Activated CD4-positive, CD25-positive, alpha-beta regulatory T cell treated with anti-CD3 and anti-CD28 coated beads, Interleukin-2, amount 50 U/mL, for 72 hours (primary cell): ENCODE data around the gene COL9A3.

ENCODE experiments used
- DNase-seq: peaks from one replicate; pipeline ENCODE4 v3.0.0; 2021

Gene COL9A3

DNA sequence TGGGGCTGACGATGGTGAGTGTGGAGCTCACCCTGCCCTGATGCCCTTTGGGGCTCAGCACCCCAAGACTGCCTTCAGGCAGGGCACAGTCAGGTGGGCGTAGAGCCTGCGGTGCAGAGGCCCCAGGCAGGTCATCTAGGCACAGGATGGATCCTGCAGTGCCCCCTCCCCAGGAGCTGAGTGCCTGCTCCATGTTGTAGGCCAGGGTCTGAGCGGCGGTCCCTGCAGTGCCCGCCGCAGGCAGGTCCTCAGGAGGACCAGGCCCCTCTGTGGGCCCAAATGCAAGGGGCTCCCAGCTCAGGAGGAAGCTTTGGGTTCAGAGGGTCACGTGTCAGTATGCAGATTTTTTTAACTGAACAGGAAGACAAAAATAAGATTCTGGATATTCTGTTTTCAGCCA, 17.8 kb upstream of the COL9A3 start:
- DNase-seq, result no peak

DNA sequence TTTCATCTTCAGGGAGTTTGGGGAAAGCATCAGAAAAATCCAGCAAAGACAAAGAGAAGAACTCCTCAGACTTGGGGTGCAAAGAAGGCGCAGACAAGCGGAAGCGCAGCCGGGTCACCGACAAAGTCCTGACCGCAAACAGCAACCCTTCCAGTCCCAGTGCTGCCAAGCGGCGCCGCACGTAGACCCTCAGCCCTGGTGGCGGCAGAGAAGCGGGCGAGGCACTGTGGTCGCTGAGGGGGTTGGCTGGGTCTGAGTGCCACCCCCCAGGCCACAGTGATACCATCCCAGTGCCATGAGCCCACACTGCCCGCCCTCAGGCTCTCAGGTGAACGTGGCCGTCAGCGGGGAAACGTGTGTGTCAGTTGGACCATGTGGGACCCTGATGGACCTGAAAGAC, 17.4 kb upstream of the COL9A3 start:
- no peak for DNase-seq

DNA sequence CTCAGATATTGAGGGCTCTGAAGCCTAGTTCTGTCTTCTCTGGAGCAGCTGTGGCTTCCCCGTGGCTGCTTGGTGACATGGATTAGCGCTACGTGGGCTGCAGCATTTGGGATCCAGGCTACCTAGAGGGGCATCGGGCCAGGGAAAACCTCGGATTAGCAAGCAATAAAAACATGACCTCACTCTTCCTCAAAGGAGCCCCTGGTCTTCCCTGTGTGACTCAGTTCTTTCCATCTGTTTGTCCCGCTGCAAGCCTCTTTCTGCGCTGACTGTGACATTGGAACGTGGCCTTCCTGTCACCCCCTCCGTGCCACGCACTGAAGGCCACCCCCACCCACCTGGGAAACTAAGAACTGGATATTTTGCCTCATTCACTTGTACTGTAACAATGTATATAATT, 17.0 kb upstream of the COL9A3 start:
- DNase-seq, result no peak

DNA sequence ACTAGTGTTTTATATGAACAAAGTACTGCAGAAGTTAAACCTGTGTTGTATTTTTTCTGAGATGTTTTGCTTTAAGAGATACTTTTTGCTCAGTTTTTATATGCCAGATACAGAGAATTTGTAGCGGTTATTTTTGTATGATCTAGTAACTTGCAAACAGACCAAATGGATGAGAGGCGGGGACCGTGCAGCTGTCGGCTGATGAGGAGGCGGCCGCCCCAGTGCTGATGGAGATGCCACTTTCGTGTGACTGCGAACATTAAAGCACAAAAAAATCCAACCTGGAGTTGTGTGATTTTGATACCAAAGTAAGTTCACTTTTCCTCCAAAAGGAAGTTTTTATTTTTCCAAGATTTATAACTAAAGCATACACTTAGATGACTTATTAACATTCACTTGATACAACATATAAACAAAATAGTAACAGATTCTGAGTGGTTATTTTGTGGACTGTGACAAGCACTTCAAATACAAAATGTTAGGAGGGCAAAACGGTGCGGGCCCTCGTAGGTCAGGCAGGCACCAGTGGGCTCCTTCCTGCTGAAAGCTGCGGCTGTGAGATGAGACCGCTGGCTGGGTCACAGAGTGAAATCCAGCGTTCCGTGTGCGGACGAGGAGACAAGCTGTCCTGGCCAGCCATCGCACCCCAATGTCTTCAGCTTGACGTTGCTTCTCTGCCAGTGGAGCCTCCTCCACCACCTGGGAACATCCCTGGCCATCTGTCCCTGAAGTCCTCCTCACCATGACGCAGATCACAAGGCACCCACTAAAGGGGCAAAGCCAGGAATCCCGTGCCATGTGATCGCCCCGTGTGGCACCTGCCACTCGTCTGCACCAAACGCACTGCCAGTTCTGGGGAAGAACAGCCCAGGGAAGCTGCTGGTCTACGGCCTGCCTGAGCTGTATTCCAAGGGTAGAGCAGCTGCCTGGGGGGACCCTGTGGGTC, 16.3 kb upstream of the COL9A3 start:
- DNase-seq, result no peak

DNA sequence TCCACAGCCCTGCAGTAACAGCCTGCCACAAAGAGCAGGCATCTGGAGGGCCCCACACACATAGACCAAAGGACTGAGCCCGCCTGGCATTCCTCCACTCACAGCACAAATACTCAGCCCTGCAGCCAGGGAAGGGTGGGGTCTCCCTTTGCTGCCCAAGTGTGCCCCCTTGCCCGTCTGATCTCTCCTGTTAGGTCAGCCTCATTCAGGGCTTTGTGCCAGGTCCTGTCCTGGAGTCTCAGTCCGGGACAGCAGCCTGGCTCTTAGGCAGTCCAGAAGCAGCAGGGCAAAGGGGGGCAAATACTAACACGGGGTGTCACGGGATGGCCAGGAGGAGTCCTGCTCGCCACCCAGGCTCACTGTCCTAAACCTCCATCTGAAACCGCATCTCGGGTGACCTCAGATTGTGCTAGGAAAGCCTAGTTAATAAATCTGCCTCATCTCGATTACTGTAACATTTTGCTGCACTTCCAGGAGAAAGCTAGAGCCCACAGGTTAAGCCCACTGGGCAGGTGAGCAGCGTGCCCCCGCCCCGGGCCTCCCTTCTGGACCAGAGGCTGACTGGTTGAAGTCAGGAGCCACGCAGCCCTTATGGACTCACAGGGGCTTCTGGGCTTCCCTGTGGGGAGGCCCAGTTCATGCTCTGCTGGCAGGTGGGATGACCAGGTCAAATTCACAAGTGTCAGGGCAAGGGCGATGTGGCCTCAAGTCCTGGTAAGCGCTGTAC, 15.4 kb upstream of the COL9A3 start:
- DNase-seq, result no peak

DNA sequence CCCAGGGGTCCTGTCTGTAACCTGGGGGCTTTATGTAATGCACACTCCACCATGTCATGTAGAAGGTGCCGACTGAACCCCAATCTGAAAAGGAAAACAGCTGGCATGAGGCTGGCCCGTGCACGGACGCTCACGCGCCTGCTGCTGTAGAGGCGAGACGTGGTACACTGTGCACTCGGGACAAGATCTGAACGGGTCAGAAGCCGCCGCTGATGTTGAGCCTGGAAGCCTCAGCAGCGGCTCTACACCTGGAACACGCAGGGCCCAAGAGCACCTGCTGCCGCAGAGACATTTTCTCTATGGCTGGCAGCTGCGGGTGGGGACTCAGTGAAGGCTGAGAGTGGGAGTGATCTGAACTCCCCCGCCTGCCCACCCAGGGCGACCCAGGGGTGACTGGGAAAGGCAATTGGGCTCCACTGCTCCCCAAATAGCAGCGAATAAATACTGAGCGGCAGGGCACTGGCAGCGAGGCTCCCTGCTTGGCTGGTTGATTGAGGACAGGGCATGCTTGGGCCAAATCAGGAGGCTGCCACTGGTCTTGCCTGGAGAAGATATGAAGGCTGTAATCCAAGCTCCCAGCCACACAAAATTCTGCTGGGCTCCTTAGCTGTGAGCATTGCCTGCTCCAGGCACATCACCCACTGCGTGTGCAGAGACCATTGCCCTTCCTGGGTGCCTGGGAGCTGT, 14.7 kb upstream of the COL9A3 start:
- no peak for DNase-seq

DNA sequence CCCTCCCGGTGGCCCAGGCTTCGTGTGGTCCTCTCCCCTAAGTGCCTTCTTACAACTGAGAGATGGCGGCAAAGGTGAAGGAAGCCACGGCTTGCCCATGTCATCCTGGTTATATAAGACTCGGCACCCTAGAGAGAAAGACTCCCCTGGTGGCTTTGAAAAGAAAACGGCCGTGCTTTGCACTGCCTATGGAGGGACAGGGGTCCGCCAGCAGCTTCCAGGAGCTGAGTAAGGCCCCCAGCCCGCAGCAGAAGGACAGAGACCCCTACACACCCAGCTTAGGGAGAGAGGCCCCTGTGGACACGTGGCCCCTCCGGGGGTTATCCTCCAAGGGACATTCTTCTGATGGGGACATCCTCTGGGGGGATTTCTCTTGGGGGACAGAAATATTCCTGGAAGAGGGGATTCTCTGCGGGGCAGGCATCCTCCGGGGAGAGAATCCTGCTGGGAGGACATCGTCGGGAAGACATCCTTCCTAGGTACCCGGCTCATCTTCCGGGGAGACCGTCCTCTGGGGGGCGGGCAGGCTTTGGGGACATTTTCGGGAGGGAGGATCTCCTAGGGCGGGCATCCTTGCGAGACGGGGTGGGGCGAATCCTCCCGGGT, 12.7 kb upstream of the COL9A3 start:
- no peak for DNase-seq

DNA sequence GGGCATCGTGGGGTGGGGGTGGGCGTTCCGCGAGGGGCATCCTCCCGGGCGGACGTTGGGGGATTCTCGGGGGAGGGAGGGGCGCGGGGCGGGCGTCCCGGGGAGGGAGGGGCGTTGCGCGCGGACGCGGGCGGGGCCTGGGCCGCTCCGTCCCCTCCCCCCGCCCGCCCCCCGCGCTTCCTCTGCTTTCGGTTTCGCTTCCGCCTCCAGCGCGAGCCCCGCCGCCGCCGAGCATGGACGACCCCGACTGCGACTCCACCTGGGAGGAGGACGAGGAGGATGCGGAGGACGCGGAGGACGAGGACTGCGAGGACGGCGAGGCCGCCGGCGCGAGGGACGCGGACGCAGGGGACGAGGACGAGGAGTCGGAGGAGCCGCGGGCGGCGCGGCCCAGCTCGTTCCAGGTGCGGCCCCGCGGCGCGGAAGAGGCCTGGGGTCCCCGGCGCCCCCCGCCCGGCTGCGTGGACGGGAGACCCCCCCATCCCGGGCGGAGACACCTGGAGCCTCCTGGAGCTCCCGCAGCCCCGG, 12.2 kb upstream of the COL9A3 start, which contains the start of gene OGFR:
OGFR (plus strand) TSS at position 209 of the 528 bp plus-strand sequence; CDS start at position 234, 25 bp downstream.
- peak; percentile 71 for DNase-seq

DNA sequence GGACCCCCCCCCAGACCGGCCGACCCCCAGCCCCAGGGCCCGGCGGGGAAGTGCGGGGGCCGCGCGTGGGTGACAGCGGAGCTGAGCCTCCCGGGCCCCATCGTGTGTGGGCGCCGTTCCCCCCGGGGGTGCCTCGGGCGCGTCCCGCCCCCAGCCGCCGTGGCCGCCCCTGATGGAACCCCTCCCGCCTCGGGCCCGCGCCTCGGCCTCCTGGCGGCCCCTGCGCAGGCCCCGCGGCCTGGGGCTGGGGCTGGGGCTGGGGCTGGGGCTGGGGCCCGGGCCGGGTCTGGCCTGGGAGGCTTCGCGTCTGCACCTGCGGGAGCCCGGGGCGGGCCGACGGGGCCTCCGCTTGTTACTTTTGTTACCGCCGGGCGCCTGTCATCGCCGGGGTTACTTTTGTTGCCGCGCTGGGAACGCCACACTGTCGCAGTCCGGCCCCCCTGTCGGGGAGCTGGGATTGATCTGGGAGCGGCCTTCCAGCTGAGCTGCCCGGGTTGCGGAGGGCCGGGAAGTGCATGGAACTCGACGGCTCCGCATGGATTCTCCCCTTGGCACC, 11.6 kb upstream of the COL9A3 start:
- no peak for DNase-seq

DNA sequence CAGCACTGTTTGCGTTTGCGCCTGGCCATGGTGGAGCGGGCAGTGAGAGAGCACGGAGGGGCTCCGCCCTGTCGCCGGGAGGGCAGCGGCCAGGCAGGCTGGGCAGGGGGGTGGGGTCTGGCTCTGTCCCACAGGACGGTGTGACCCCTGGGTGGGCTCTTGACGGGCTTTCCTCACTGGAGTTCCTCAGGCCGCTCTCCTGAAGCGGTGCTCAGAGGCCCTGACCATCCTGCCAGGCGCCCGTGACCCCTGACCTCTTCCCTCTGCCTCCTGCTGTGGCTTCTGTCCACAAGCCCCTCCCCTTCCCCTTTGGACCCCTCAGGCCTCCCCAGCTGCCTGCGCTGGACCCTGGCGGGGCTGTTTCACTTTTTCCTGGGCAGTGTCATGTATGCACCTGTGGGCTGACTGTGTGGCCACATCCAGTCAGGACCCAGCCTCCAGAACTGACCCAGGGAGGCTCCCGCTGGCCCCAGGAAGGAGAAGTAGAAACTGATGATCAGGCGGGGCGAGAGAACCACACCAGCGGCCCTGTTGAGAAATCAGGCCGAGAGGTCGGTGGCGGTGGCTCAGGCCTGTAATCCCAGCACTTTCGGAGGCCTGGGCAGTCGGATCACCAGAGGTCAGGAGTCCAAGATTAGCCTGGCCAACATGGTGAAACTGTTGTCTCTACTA, 11.0 kb upstream of the COL9A3 start:
- no peak for DNase-seq

DNA sequence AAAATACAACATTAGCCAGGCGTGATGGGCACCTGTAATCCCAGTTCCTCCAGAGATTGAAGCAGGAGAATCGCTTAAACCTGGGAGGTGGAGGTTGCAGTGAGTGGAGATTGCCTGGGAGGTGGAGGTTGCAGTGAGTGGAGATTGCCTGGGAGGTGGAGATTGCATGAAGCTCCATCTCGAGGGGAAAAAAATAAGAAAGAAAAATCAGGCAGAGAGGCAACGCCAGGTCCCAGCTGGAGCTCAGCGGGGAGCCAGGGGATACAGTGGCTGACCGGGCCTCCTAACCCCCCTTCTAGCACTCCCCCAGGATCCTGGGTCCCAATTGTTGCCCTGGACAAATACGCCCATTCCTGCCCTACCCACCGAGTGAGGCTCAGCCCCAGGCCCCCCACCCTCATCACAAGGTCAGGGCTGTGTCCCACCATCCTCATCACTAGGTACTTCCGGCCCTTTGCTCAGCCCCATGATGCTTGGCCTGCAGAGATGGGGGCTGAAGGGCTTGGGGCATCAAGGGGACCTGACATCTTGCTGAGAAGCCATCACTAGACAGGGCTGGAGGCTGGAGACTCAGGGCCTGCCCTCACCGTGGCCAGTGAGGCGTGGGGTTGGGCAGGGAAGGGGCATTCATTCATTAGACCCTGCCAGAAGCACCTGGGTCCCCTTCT, 10.3 kb upstream of the COL9A3 start:
- DNase-seq, result no peak

DNA sequence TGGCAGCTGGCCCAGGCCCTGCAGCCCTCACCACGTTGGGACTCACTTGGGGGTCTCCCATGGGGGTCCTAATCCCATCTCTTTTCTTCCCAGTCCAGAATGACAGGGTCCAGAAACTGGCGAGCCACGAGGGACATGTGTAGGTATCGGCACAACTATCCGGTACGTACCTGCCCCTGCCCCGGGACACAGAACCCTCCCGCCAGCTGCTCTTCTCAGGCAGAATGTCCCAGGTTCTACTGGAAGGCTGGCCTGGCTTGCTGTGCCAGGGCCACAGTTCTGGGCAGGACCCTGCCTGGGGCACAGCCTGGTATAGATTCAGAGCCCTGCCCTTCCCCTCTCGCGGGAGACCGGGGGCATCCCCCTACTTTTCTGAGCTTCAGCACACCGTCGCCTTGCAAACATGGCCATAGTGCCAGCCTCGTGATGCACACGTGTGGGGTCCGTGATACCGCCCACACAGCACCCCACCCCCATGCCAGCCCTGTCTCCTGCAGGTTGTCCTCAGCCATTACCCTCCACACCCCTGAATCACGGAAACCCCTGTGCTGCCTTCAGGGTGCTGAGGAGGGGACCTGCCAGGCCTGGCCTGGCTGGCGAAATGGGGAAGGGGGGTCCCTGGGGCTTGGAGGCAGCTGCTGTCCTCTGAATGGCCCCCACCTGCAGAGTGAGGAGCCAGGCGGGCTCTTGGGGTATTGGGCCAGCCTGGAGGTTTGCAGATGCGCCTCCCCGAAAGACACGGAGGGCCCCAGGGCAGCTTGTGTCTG, 9.2 kb upstream of the COL9A3 start:
- DNase-seq, result no peak

DNA sequence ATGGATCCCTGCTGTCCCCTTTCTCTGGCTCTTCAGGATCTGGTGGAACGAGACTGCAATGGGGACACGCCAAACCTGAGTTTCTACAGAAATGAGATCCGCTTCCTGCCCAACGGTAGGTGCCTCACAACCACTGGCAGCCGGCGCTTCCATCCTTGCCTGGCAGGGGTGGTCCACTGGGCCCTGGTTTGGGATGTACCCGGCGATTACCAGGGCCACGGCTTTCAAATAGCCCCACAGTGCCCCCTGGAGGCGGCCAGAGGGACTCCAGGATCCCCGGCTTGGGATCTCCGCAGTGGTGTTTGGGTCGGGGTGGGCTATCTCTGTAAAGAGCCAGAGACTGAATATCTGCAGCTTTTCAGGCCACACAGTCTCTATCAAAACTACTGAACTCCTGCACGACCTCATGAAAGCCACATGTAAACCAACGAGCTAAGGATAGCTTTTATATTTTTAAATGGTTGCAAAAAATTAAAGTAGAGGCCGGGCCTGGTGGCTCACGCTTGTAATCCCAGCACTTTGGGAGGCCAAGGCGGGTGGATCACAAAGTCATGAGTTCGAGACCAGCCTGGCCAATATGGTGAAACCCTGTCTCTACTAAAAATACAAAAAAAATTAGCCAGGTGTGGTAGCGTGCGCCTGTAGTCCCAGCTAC, 8.5 kb upstream of the COL9A3 start:
- peak; percentile 79 for DNase-seq

DNA sequence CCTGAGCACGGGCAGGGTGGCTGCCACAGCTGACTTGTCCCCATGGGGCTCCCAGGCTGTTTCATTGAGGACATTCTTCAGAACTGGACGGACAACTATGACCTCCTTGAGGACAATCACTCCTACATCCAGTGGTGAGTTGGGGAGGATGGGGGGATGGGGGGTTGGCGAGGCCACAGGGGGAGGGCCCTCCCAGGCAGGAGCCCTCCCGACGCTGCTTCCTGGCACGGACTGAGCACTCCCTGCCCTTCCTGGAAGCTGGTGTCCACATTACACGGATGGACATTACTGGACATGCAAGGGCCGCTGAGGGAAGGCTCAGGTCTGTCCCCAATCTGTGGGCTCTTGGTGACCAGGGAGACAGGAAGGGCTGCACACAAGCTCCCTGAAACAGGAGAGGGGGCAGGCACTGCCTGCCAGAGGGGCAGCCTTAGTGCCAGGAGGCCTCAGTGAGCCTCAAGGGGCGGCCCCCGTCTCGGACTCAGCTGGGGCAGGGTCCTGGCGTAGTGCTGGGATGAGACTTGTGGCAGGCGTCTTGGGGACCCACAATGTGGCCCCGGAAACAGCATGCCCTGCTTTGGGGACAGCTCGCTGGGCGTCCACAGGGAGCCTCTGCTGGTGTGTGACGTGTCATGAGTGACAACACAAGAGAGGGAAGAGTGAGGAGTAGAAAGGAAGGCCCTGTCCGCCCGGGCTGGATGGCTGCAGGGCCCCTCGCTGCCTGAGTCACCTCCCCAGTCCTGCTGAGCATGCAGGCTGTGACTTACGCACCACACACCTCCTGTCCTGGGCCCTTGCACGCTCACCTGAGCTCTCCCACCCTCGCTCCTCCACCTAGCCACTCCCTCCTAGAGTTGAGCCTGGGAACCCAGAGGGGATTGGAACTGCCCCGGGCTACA, 7.1 kb upstream of the COL9A3 start:
- DNase-seq, result no peak

DNA sequence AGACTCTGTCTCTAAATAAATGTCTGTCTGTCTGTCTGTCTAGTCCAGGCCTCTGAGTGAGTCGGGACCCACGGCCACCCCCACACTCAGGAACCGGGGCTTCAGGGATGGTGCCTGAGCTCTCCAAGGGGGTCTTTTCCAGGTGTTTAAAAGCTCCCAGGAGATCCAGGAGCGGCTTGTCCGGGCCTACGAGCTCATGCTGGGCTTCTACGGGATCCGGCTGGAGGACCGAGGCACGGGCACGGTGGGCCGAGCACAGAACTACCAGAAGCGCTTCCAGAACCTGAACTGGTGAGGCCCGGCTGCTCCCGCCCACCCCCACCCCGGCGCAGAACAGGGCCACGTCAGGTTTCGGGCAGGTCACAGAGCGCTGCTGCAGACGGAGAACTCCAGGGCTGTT, 5.5 kb upstream of the COL9A3 start:
- DNase-seq, result no peak

DNA sequence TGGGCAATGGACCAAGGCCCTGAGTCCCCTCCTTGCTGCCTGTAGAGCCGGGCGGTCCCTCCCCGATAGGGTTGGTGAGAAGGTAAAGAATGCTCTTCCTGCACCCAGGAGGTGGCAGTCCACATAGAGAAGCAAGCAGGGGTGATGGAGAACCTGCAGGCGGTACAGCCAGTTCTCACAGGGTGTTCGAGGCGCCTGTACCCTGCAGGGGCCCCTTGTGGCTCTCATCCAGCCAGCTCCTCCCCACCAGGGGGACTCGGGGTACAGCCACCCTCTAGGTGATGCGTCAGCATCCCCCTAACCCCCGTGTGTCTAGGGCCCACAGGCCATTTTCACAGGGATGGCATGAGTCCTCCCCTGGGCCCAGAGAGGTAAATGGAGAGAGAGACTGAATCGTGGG, 5.1 kb upstream of the COL9A3 start:
- no peak for DNase-seq

DNA sequence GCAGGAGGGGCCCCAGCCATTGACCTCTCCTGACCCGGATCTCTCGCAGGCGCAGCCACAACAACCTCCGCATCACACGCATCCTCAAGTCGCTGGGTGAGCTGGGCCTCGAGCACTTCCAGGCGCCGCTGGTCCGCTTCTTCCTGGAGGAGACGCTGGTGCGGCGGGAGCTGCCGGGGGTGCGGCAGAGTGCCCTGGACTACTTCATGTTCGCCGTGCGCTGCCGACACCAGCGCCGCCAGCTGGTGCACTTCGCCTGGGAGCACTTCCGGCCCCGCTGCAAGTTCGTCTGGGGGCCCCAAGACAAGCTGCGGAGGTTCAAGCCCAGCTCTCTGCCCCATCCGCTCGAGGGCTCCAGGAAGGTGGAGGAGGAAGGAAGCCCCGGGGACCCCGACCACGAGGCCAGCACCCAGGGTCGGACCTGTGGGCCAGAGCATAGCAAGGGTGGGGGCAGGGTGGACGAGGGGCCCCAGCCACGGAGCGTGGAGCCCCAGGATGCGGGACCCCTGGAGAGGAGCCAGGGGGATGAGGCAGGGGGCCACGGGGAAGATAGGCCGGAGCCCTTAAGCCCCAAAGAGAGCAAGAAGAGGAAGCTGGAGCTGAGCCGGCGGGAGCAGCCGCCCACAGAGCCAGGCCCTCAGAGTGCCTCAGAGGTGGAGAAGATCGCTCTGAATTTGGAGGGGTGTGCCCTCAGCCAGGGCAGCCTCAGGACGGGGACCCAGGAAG, 4.5 kb upstream of the COL9A3 start:
- no peak for DNase-seq

DNA sequence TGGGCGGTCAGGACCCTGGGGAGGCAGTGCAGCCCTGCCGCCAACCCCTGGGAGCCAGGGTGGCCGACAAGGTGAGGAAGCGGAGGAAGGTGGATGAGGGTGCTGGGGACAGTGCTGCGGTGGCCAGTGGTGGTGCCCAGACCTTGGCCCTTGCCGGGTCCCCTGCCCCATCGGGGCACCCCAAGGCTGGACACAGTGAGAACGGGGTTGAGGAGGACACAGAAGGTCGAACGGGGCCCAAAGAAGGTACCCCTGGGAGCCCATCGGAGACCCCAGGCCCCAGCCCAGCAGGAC, 4.0 kb upstream of the COL9A3 start:
- no peak for DNase-seq
